CD14-positive monocyte (primary cell): Measurements from ENCODE around the gene CDCA3. TPM values are rescaled to one million over a fixed set of nuclear protein-coding genes. Genes with fewer than 3 reads are reported as not detected.

ENCODE experiments used
- DNase-seq, 3 donors: peaks; one replicate each; pipeline ENCODE4 v3.0.0-alpha.2; 2011 to 2022
- H2AFZ ChIP-seq: 2 replicates; pipeline ENCODE4 v1.6.0; 2012; ENCODE audit warnings: mild to moderate bottlenecking, low read depth, low read length, inconsistent platforms; ENCODE audit not compliant: insufficient read depth, poor library complexity, severe bottlenecking
- H3K27ac ChIP-seq, 2 donors: 1 replicate in 1 of 2; 2 replicates in 1 of 2; pipeline ENCODE4 v1.5.1; 2012 to 2013; ENCODE audit warnings: low read length in 2 of 2, control low read depth in 1 of 2, inconsistent platforms in 1 of 2, low read depth in 1 of 2, mild to moderate bottlenecking in 1 of 2
- H3K27me3 ChIP-seq, 2 donors: one replicate each; pipeline versions ENCODE4 v1.6.0 to v1.6.1; 2011 to 2013; ENCODE audit warnings: low read length in 2 of 2; ENCODE audit not compliant: control insufficient read depth in 2 of 2, insufficient read depth in 2 of 2
- H3K36me3 ChIP-seq, 2 donors: replicated peaks in 1 of 2; 1 replicate in 1 of 2; 2 replicates in 1 of 2; pipeline versions ENCODE4 v1.5.1 to v1.6.1; 2012 to 2013; ENCODE audit warnings: low read length in 2 of 2, control low read depth in 1 of 2, inconsistent platforms in 1 of 2, mild to moderate bottlenecking in 1 of 2; ENCODE audit not compliant: insufficient read depth in 2 of 2, control insufficient read depth in 1 of 2
- H3K4me1 ChIP-seq, 2 donors: 1 replicate in 1 of 2; 2 replicates in 1 of 2; pipeline versions ENCODE4 v1.5.1 to v1.6.1; 2012 to 2013; ENCODE audit warnings: low read length in 2 of 2, control low read depth in 1 of 2, inconsistent platforms in 1 of 2, mild to moderate bottlenecking in 1 of 2, moderate library complexity in 1 of 2; ENCODE audit not compliant: insufficient read depth in 2 of 2, control insufficient read depth in 1 of 2
- H3K4me2 ChIP-seq: replicated peaks from 2 replicates; pipeline ENCODE3; 2012; ENCODE audit warnings: low read length, moderate library complexity, mild to moderate bottlenecking; ENCODE audit not compliant: poor library complexity, severe bottlenecking; ENCODE audit errors: extremely low read depth
- H3K4me3 ChIP-seq, 3 experiments: fragments of 200-600 bp in 1 of 3; sonication (generic) in 1 of 3; replicated peaks in 1 of 3; 1 replicate in 2 of 3; 2 replicates in 1 of 3; pipeline ENCODE4 v1.5.1; 2011 to 2013; ENCODE audit warnings: low read length in 3 of 3, mild to moderate bottlenecking in 3 of 3, control low read depth in 2 of 3, low read depth in 2 of 3, inconsistent platforms in 1 of 3, moderate library complexity in 1 of 3
- H3K79me2 ChIP-seq: 2 replicates; pipeline ENCODE4 v1.6.0; 2012; ENCODE audit warnings: mild to moderate bottlenecking, control low read depth, inconsistent platforms, low read length, moderate library complexity; ENCODE audit not compliant: insufficient read depth
- H3K9ac ChIP-seq: 2 replicates; pipeline ENCODE4 v1.6.0; 2017; ENCODE audit warnings: low read length, mild to moderate bottlenecking; ENCODE audit not compliant: insufficient read depth, poor library complexity, severe bottlenecking
- H3K9me3 ChIP-seq, 2 donors: replicated peaks in 1 of 2; 1 replicate in 1 of 2; 2 replicates in 1 of 2; pipeline versions ENCODE4 v1.5.1 to v1.6.1; 2012 to 2013; ENCODE audit warnings: low read length in 2 of 2, control low read depth in 1 of 2; ENCODE audit not compliant: control insufficient read depth in 1 of 2, insufficient read depth in 1 of 2
- H4K20me1 ChIP-seq: 2 replicates; pipeline ENCODE4 v1.6.0; 2012; ENCODE audit warnings: mild to moderate bottlenecking, low read length, control low read depth, moderate library complexity; ENCODE audit not compliant: insufficient read depth
- H3K27ac Mint-ChIP-seq, 7 donors: one replicate each; pipeline ENCODE4 v1.8.0; 2020; ENCODE audit warnings: mild to moderate bottlenecking in 7 of 7, mixed read lengths in 7 of 7, moderate library complexity in 6 of 7, inconsistent platforms in 2 of 7
- H3K27me3 Mint-ChIP-seq, 3 donors: one replicate each; pipeline ENCODE4 v1.8.0; 2021 to 2022; ENCODE audit warnings: low read depth in 3 of 3, mild to moderate bottlenecking in 3 of 3, mixed read lengths in 3 of 3, moderate library complexity in 3 of 3, inconsistent platforms in 1 of 3
- H3K36me3 Mint-ChIP-seq, 2 donors: one replicate each; pipeline ENCODE4 v1.8.0; 2020; ENCODE audit warnings: mixed read lengths in 2 of 2, inconsistent platforms in 1 of 2, mild to moderate bottlenecking in 1 of 2
- H3K4me1 Mint-ChIP-seq: one replicate; pipeline ENCODE4 v1.8.0; 2020; ENCODE audit warnings: mild to moderate bottlenecking, mixed read lengths
- H3K4me3 Mint-ChIP-seq, 2 donors: one replicate each; pipeline ENCODE4 v1.8.0; 2020; ENCODE audit warnings: mild to moderate bottlenecking in 2 of 2, mixed read lengths in 2 of 2, moderate library complexity in 1 of 2
- H3K9me3 Mint-ChIP-seq, 7 donors: one replicate each; pipeline ENCODE4 v1.8.0; 2020 to 2022; ENCODE audit warnings: mixed read lengths in 7 of 7, mild to moderate bottlenecking in 6 of 7, moderate library complexity in 6 of 7, inconsistent platforms in 2 of 7
- CTCF ChIP-seq: fragments of 200-600 bp; IDR thresholded peaks from one replicate; pipeline ENCODE4 v1.8.0; 2022; ENCODE audit warnings: antibody characterized with exemption, mild to moderate bottlenecking
- WGBS: methylation state at CpG from one replicate; pipeline ENCODE4 v1.1.5; 2013; ENCODE audit warnings: missing lambda C conversion rate; ENCODE audit not compliant: insufficient coverage; 5-methylcytosine and 5-hydroxymethylcytosine counted together
- intact Hi-C, 2 donors: fragments of 100-400 bp; cut with micrococcal nuclease; formaldehyde crosslinking; loops; one replicate each; pipeline versions ENCODE4 v1.15.0 to v1.15.1; 2023
- polyA plus RNA-seq, 3 donors: library from polyadenylated mRNA; depleted of rRNA in 1 of 3; unstranded in 2 of 3; stranded (reverse) in 1 of 3; fragments of 300-500 nt in 2 of 3; fragments of >200 nt in 1 of 3; fragmentation: Illumina TruSeq in 2 of 3; gene quantifications; 1 replicate in 2 of 3; 2 replicates in 1 of 3; pipeline ENCODE4 v1.2.3, GENCODE V29; 2012 to 2021

CDCA3 gene
- polyA plus RNA-seq, 3 donors = 0.57 to 0.61 (median 0.59) TPM

- DNase-seq = no peak
- H3K4me1 Mint-ChIP-seq = peaks cover 41% of the 10 kb centered on the region
- peaks cover 5% of the 10 kb centered on the region for H3K79me2 ChIP-seq
- WGBS = 100% methylated on average over 1 of the region's 7 CpGs
- no peaks in the 10 kb centered on the region for H3K9me3 ChIP-seq
- peaks cover 0 to 24% of the 10 kb centered on the region in 2 donors for H3K27me3 ChIP-seq
- H3K36me3 ChIP-seq = peaks cover 23 to 27% of the 10 kb centered on the region in 2 donors
- no peak overlapping the region for H3K27ac ChIP-seq
- peaks cover 46% of the 10 kb centered on the region for H4K20me1 ChIP-seq
- H3K4me3 Mint-ChIP-seq = peak overlapping the region; percentile 82 to 93
- peak overlapping the region; percentile 88 for H3K4me2 ChIP-seq
- peak overlapping the region in 2 of 3 experiments; percentile 61 to 80 for H3K4me3 ChIP-seq
- H2AFZ ChIP-seq = no peak overlapping the region
- peaks cover under 1 to 4% (median 2%) of the 10 kb centered on the region in 7 donors for H3K9me3 Mint-ChIP-seq
- no peak for TF ChIP-seq CTCF
- intact Hi-C loops = loop anchor here in 1 of 2 donors (2.0 to 5.0 kb wide), 2 partner anchors 68 to 205 kb away; no protein-coding TSS in a partner anchor
- no peak overlapping the region for H3K9ac ChIP-seq
- peaks cover 46 to 48% of the 10 kb centered on the region in 2 donors for H3K36me3 Mint-ChIP-seq
- H3K27ac Mint-ChIP-seq = peak overlapping the region in 2 of 7 donors; percentile 50 to 79
- H3K4me1 ChIP-seq = peaks cover 24 to 43% of the 10 kb centered on the region in 2 donors
- H3K27me3 Mint-ChIP-seq = peaks cover 23 to 36% (median 25%) of the 10 kb centered on the region in 3 donors
Observed at GRCh38 chr12:6822426-6823135, 28.5 kb downstream of the CDCA3 start.

DNA sequence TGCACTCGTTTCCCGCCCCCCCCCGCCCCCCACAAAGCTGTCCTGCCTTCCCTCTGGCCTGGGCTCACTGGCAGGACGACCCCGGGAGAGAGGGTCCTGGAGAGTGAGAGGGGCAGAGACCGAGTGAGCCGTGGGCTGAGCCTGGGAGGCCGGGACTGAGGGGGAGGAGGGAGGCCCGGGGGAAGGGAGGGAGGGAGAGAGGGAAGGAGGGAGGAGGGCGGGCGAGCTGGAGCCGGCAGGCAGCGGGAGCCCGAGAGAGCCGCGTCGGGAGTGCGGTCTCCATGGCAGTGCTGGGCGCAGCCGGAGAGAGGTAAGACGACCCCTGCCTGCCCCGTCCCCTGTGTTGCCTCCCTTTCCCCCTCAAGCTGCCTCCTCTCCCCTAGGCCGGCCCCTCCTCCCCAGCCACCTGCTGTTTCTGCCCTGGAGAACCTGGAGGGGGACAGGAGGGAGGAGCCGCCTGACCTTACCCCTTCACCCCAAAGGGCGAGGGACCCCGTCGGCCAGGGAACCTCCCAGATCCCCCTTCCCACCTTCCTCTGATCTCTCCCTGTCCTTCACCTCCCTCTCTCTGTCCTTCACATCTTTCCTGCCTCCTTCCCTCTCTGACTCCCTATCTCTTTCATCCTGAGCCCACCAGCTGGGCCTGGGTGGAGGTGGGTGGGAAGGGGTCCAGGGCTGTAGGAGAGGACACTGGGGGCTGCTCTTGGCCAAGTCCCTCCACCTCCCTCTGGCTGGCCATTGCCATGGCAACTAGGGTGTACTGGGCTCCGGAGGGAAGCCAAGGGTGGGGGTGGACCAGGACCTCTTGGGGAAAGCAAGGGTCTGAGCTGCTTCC, 29.3 kb downstream of the CDCA3 start, which contains the start of gene GPR162:
Gene GPR162 (plus strand): TSS at position 231 of the 835 bp plus-strand sequence. CDS start 2,078 bp downstream, outside the sequence.
- Histone ChIP-seq H3K4me2 (peak within 1 kb of the TSS; percentile 88), H3K9me3 (no peaks in the 10 kb centered on the region), H2AFZ (peak within 1 kb of the TSS; percentile 74), H3K79me2 (peaks cover 5% of the 10 kb centered on the region), H3K27ac (peak within 1 kb of the TSS; percentile 50 to 63), H3K4me3 (peak within 1 kb of the TSS; percentile 52 to 80 (median 61)), H3K27me3 (peaks cover 0 to 16% of the 10 kb centered on the region in 2 donors), H4K20me1 (peaks cover 43% of the 10 kb centered on the region), H3K9ac (peak within 1 kb of the TSS; percentile 57), H3K36me3 (peaks cover 31 to 35% of the 10 kb centered on the region in 2 donors), H3K4me1 (peaks cover 20 to 37% of the 10 kb centered on the region in 2 donors)
- peak within 1 kb of the TSS; percentile 62 to 91 (median 89) for H3K27ac Mint-ChIP-seq
- intact Hi-C loops = loop anchor here in 1 of 2 donors (2.0 to 5.0 kb wide), 2 partner anchors 67 to 205 kb away; no protein-coding TSS in a partner anchor
- H3K4me1 Mint-ChIP-seq = peaks cover 36% of the 10 kb centered on the region
- peaks cover 15 to 28% (median 17%) of the 10 kb centered on the region in 3 donors for H3K27me3 Mint-ChIP-seq
- peaks cover 0 to 2% (median 0%) of the 10 kb centered on the region in 7 donors for H3K9me3 Mint-ChIP-seq
- H3K36me3 Mint-ChIP-seq = peaks cover 44 to 52% of the 10 kb centered on the region in 2 donors
- DNase-seq = peak in 1 of 3 donors; percentile 28
- 0% methylated on average over 15 of the region's 28 CpGs for WGBS
- TF ChIP-seq CTCF = no peak
- peak within 1 kb of the TSS; percentile 82 to 93 for H3K4me3 Mint-ChIP-seq
